Measurements from ENCODE around the gene NCKAP5.

NCKAP5 gene

GRCh38 chr2:133148187-133148586 is 420.1 kb downstream of the NCKAP5 start:
- no peaks in the 10 kb centered on the region for H3K79me2 ChIP-seq (ENCODE audit: control insufficient read depth, insufficient read depth, low read length)
- no peak overlapping the region for H3K27ac ChIP-seq (ENCODE audit: low read depth, low read length)
- no peak for DNase-seq
- no peak overlapping the region for H2BK15ac ChIP-seq (replicated peaks; ENCODE audit: low read depth)
- H2AK5ac ChIP-seq (ENCODE audit: low read length): no peak overlapping the region
- H3K4me2 ChIP-seq (ENCODE audit: low read length): no peak overlapping the region
- no peak overlapping the region for H3K18ac ChIP-seq (ENCODE audit: low read length)
- H2BK120ac ChIP-seq (ENCODE audit: low read depth, low read length): no peak overlapping the region
- H3K27me3 ChIP-seq (ENCODE audit: insufficient read depth, low read length, poor library complexity): no peaks in the 10 kb centered on the region
- no peak overlapping the region for H3K9ac ChIP-seq (ENCODE audit: low read length)
- H4K8ac ChIP-seq (ENCODE audit: low read depth, low read length): no peak overlapping the region
- H3K36me3 ChIP-seq (ENCODE audit: control insufficient read depth, insufficient read depth, low read length): no peaks in the 10 kb centered on the region
- H4K5ac ChIP-seq (ENCODE audit: low read length): no peak overlapping the region
- H3K23ac ChIP-seq (ENCODE audit: low read length): no peak overlapping the region
- no peak overlapping the region for H3K4ac ChIP-seq (ENCODE audit: low read depth, low read length)
- no peak overlapping the region for H3K56ac ChIP-seq (ENCODE audit: low read length)
- H2BK5ac ChIP-seq (ENCODE audit: low read length): no peak overlapping the region
- H3K4me1 ChIP-seq (ENCODE audit: control insufficient read depth, low read depth, low read length): no peaks in the 10 kb centered on the region
- H3K79me1 ChIP-seq (ENCODE audit: low read length): no peaks in the 10 kb centered on the region
- no CpG with 5 or more reads among the region's 2 CpGs for WGBS (ENCODE audit: extremely low coverage, insufficient coverage, low lambda C conversion rate)
- no peak overlapping the region for H3K4me3 ChIP-seq (ENCODE audit: low read length)

- H2BK15ac ChIP-seq (replicated peaks; ENCODE audit: low read depth): no peak overlapping the region
- H2BK5ac ChIP-seq (ENCODE audit: low read length): no peak overlapping the region
- no peaks in the 10 kb centered on the region for H3K79me1 ChIP-seq (ENCODE audit: low read length)
- H3K79me2 ChIP-seq (ENCODE audit: control insufficient read depth, insufficient read depth, low read length): no peaks in the 10 kb centered on the region
- H3K56ac ChIP-seq (ENCODE audit: low read length): no peak overlapping the region
- no peak overlapping the region for H3K9ac ChIP-seq (ENCODE audit: low read length)
- no peak overlapping the region for H2BK120ac ChIP-seq (ENCODE audit: low read depth, low read length)
- no peak overlapping the region for H3K4me2 ChIP-seq (ENCODE audit: low read length)
- H3K4ac ChIP-seq (ENCODE audit: low read depth, low read length): no peak overlapping the region
- H4K5ac ChIP-seq (ENCODE audit: low read length): no peak overlapping the region
- H3K36me3 ChIP-seq (ENCODE audit: control insufficient read depth, insufficient read depth, low read length): no peaks in the 10 kb centered on the region
- H3K23ac ChIP-seq (ENCODE audit: low read length): no peak overlapping the region
- no peak overlapping the region for H3K27ac ChIP-seq (ENCODE audit: low read depth, low read length)
- H3K4me3 ChIP-seq (ENCODE audit: low read length): no peak overlapping the region
- H2AK5ac ChIP-seq (ENCODE audit: low read length): no peak overlapping the region
- no peak for DNase-seq
- WGBS (ENCODE audit: extremely low coverage, insufficient coverage, low lambda C conversion rate): no CpG with 5 or more reads among the region's 1 CpG
- no peaks in the 10 kb centered on the region for H3K4me1 ChIP-seq (ENCODE audit: control insufficient read depth, low read depth, low read length)
- H3K27me3 ChIP-seq (ENCODE audit: insufficient read depth, low read length, poor library complexity): no peaks in the 10 kb centered on the region
- no peak overlapping the region for H3K18ac ChIP-seq (ENCODE audit: low read length)
- no peak overlapping the region for H4K8ac ChIP-seq (ENCODE audit: low read depth, low read length)
Measured at GRCh38 chr2:133146893-133147292, 421.4 kb downstream of the NCKAP5 start.

GRCh38 chr2:133143645-133144044 is 424.6 kb downstream of the NCKAP5 start:
- WGBS (ENCODE audit: extremely low coverage, insufficient coverage, low lambda C conversion rate): no CpG with 5 or more reads among the region's 1 CpG
- Histone ChIP-seq H3K18ac (ENCODE audit: low read length) (no peak overlapping the region), H3K56ac (ENCODE audit: low read length) (no peak overlapping the region)

GRCh38 chr2:133142087-133142486 is 426.2 kb downstream of the NCKAP5 start:
- Histone ChIP-seq H3K18ac (ENCODE audit: low read length) (no peak overlapping the region), H2BK120ac (ENCODE audit: low read depth, low read length) (no peak overlapping the region), H2AK5ac (ENCODE audit: low read length) (no peak overlapping the region), H4K8ac (ENCODE audit: low read depth, low read length) (peak overlapping the region; percentile 28), H2BK5ac (ENCODE audit: low read length) (no peak overlapping the region), H2BK15ac (replicated peaks; ENCODE audit: low read depth) (no peak overlapping the region), H3K4me3 (ENCODE audit: low read length) (no peak overlapping the region), H3K4ac (ENCODE audit: low read depth, low read length) (no peak overlapping the region), H3K4me1 (ENCODE audit: control insufficient read depth, low read depth, low read length) (no peaks in the 10 kb centered on the region), H3K23ac (ENCODE audit: low read length) (no peak overlapping the region), H3K4me2 (ENCODE audit: low read length) (no peak overlapping the region), H3K27ac (ENCODE audit: low read depth, low read length) (no peak overlapping the region), H3K79me1 (ENCODE audit: low read length) (no peaks in the 10 kb centered on the region), H3K79me2 (ENCODE audit: control insufficient read depth, insufficient read depth, low read length) (no peaks in the 10 kb centered on the region), H3K56ac (ENCODE audit: low read length) (no peak overlapping the region), H4K5ac (ENCODE audit: low read length) (no peak overlapping the region), H3K36me3 (ENCODE audit: control insufficient read depth, insufficient read depth, low read length) (no peaks in the 10 kb centered on the region), H3K27me3 (ENCODE audit: insufficient read depth, low read length, poor library complexity) (no peaks in the 10 kb centered on the region), H3K9ac (ENCODE audit: low read length) (no peak overlapping the region)
- DNase-seq: no peak
- no CpG with 5 or more reads among the region's 3 CpGs for WGBS (ENCODE audit: extremely low coverage, insufficient coverage, low lambda C conversion rate)

More at GRCh38 chr2:133143645-133144044, 424.6 kb downstream of the NCKAP5 start:
- no peaks in the 10 kb centered on the region for H3K4me1 ChIP-seq (ENCODE audit: control insufficient read depth, low read depth, low read length)
- H2AK5ac ChIP-seq (ENCODE audit: low read length): no peak overlapping the region
- H4K5ac ChIP-seq (ENCODE audit: low read length): no peak overlapping the region
- H3K79me2 ChIP-seq (ENCODE audit: control insufficient read depth, insufficient read depth, low read length): no peaks in the 10 kb centered on the region
- no peaks in the 10 kb centered on the region for H3K79me1 ChIP-seq (ENCODE audit: low read length)
- no peaks in the 10 kb centered on the region for H3K27me3 ChIP-seq (ENCODE audit: insufficient read depth, low read length, poor library complexity)
- H3K36me3 ChIP-seq (ENCODE audit: control insufficient read depth, insufficient read depth, low read length): no peaks in the 10 kb centered on the region
- no peak overlapping the region for H2BK120ac ChIP-seq (ENCODE audit: low read depth, low read length)
- no peak overlapping the region for H3K4ac ChIP-seq (ENCODE audit: low read depth, low read length)
- no peak overlapping the region for H3K27ac ChIP-seq (ENCODE audit: low read depth, low read length)
- H3K4me2 ChIP-seq (ENCODE audit: low read length): no peak overlapping the region
- no peak overlapping the region for H3K23ac ChIP-seq (ENCODE audit: low read length)
- no peak overlapping the region for H2BK15ac ChIP-seq (replicated peaks; ENCODE audit: low read depth)
- H4K8ac ChIP-seq (ENCODE audit: low read depth, low read length): no peak overlapping the region
- no peak overlapping the region for H2BK5ac ChIP-seq (ENCODE audit: low read length)
- H3K4me3 ChIP-seq (ENCODE audit: low read length): no peak overlapping the region
- no peak for DNase-seq
- H3K9ac ChIP-seq (ENCODE audit: low read length): no peak overlapping the region

- Histone ChIP-seq H4K5ac (ENCODE audit: low read length) (no peak overlapping the region), H3K18ac (ENCODE audit: low read length) (no peak overlapping the region), H3K79me2 (ENCODE audit: control insufficient read depth, insufficient read depth, low read length) (no peaks in the 10 kb centered on the region), H3K56ac (ENCODE audit: low read length) (no peak overlapping the region), H2BK120ac (ENCODE audit: low read depth, low read length) (no peak overlapping the region), H2BK5ac (ENCODE audit: low read length) (no peak overlapping the region), H3K79me1 (ENCODE audit: low read length) (no peaks in the 10 kb centered on the region), H3K9ac (ENCODE audit: low read length) (no peak overlapping the region), H2BK15ac (replicated peaks; ENCODE audit: low read depth) (no peak overlapping the region), H3K4me1 (ENCODE audit: control insufficient read depth, low read depth, low read length) (no peaks in the 10 kb centered on the region), H3K4me2 (ENCODE audit: low read length) (no peak overlapping the region), H4K8ac (ENCODE audit: low read depth, low read length) (no peak overlapping the region), H3K23ac (ENCODE audit: low read length) (no peak overlapping the region), H3K4ac (ENCODE audit: low read depth, low read length) (no peak overlapping the region), H2AK5ac (ENCODE audit: low read length) (no peak overlapping the region), H3K27ac (ENCODE audit: low read depth, low read length) (no peak overlapping the region), H3K27me3 (ENCODE audit: insufficient read depth, low read length, poor library complexity) (no peaks in the 10 kb centered on the region), H3K4me3 (ENCODE audit: low read length) (no peak overlapping the region), H3K36me3 (ENCODE audit: control insufficient read depth, insufficient read depth, low read length) (no peaks in the 10 kb centered on the region)
- WGBS (ENCODE audit: extremely low coverage, insufficient coverage, low lambda C conversion rate): no CpG with 5 or more reads among the region's 1 CpG
- DNase-seq: no peak
Measured at GRCh38 chr2:133140620-133141019, 427.6 kb downstream of the NCKAP5 start.

- Histone ChIP-seq H2BK5ac (ENCODE audit: low read length) (no peak overlapping the region), H3K18ac (ENCODE audit: low read length) (no peak overlapping the region), H3K79me2 (ENCODE audit: control insufficient read depth, insufficient read depth, low read length) (no peaks in the 10 kb centered on the region), H3K56ac (ENCODE audit: low read length) (no peak overlapping the region), H2BK15ac (replicated peaks; ENCODE audit: low read depth) (no peak overlapping the region), H3K23ac (ENCODE audit: low read length) (no peak overlapping the region), H3K27ac (ENCODE audit: low read depth, low read length) (no peak overlapping the region), H3K4me1 (ENCODE audit: control insufficient read depth, low read depth, low read length) (no peaks in the 10 kb centered on the region), H4K5ac (ENCODE audit: low read length) (no peak overlapping the region), H3K4me3 (ENCODE audit: low read length) (no peak overlapping the region), H3K4me2 (ENCODE audit: low read length) (no peak overlapping the region), H2AK5ac (ENCODE audit: low read length) (no peak overlapping the region), H2BK120ac (ENCODE audit: low read depth, low read length) (no peak overlapping the region), H3K27me3 (ENCODE audit: insufficient read depth, low read length, poor library complexity) (no peaks in the 10 kb centered on the region), H3K4ac (ENCODE audit: low read depth, low read length) (no peak overlapping the region), H3K9ac (ENCODE audit: low read length) (no peak overlapping the region), H3K36me3 (ENCODE audit: control insufficient read depth, insufficient read depth, low read length) (no peaks in the 10 kb centered on the region), H4K8ac (ENCODE audit: low read depth, low read length) (no peak overlapping the region), H3K79me1 (ENCODE audit: low read length) (no peaks in the 10 kb centered on the region)
- WGBS (ENCODE audit: extremely low coverage, insufficient coverage, low lambda C conversion rate): no CpG with 5 or more reads among the region's 4 CpGs
- DNase-seq: peak; percentile 37
Measured at GRCh38 chr2:133139847-133140533, 428.3 kb downstream of the NCKAP5 start.
